ENCODE data around the gene RBM10.

GRCh38 chrX:47198687-47199080 lies 53.7 kb downstream of the RBM10 start:
- no peak for TF ChIP-seq CTCF (IDR thresholded peaks at IDR 0.05)
- TF ChIP-seq EZH2 (IDR thresholded peaks at IDR 0.05; ENCODE audit: borderline replicate concordance, insufficient read depth, low read depth, low read length, poor library complexity, severe bottlenecking) = no peak
